Tibial nerve (tissue), 4 donors: ENCODE data around the gene GDF15. TPM values are rescaled to one million over a fixed set of nuclear protein-coding genes. Genes with fewer than 3 reads are reported as not detected.

ENCODE experiments used
- DNase-seq, 2 donors: peaks; one replicate each; pipeline ENCODE4 v3.0.0-alpha.2; 2019; ENCODE audit warnings: low spot score in 2 of 2
- H3K27ac ChIP-seq, 4 donors: fragments of 200-600 bp; sonication (generic) in 3 of 4; one replicate each; pipeline ENCODE4 v1.5.1; 2017 to 2019; ENCODE audit warnings: mild to moderate bottlenecking in 1 of 4
- H3K27me3 ChIP-seq, 2 donors: fragments of 200-600 bp; sonication (generic) in 1 of 2; one replicate each; pipeline versions ENCODE4 v1.5.1 to v1.6.0; 2017 to 2019
- H3K36me3 ChIP-seq, 3 donors: fragments of 200-600 bp; sonication (generic); one replicate each; pipeline ENCODE4 v1.5.1; 2018 to 2019
- H3K4me1 ChIP-seq, 4 donors: fragments of 200-600 bp; sonication (generic) in 3 of 4; one replicate each; pipeline ENCODE4 v1.5.1; 2017 to 2019
- H3K4me3 ChIP-seq, 4 donors: fragments of 200-600 bp; sonication (generic) in 3 of 4; one replicate each; pipeline ENCODE4 v1.5.1; 2017 to 2019; ENCODE audit warnings: mild to moderate bottlenecking in 1 of 4, moderate library complexity in 1 of 4
- H3K9me3 ChIP-seq, 4 donors: fragments of 200-600 bp; sonication (generic) in 3 of 4; one replicate each; pipeline ENCODE4 v1.5.1; 2017 to 2019
- CTCF ChIP-seq, 5 experiments: fragments of 200-600 bp in 3 of 5; fragments of 450-650 bp in 2 of 5; sonication (generic) in 3 of 5; IDR thresholded peaks; one replicate each; pipeline ENCODE4 v1.5.1; 2016 to 2019; ENCODE audit warnings: antibody characterized with exemption in 5 of 5, mild to moderate bottlenecking in 3 of 5, moderate library complexity in 2 of 5
- EP300 ChIP-seq, 2 donors: sonication (generic); formaldehyde crosslinking; IDR thresholded peaks; one replicate each; pipeline ENCODE4 v1.6.1; 2017; ENCODE audit warnings: antibody characterized with exemption in 2 of 2, mild to moderate bottlenecking in 1 of 2
- POLR2A ChIP-seq, 2 donors: fragments of 450-650 bp; IDR thresholded peaks; one replicate each; pipeline ENCODE4 v1.6.1; 2017; ENCODE audit warnings: antibody characterized with exemption in 2 of 2, mild to moderate bottlenecking in 2 of 2, moderate library complexity in 2 of 2
- WGBS, 2 donors: methylation state at CpG; one replicate each; pipeline ENCODE4 v1.1.5; 2018; 5-methylcytosine and 5-hydroxymethylcytosine counted together
- total RNA-seq, 4 donors: library from RNA; depleted of rRNA; stranded (reverse); fragments of >200 nt; gene quantifications; one replicate each; pipeline ENCODE4 v1.1.0, GENCODE V29; 2016

GDF15 gene
- total RNA-seq, 4 donors from 2014 or later, result 4.2 to 31.0 (median 13.2) TPM

DNA sequence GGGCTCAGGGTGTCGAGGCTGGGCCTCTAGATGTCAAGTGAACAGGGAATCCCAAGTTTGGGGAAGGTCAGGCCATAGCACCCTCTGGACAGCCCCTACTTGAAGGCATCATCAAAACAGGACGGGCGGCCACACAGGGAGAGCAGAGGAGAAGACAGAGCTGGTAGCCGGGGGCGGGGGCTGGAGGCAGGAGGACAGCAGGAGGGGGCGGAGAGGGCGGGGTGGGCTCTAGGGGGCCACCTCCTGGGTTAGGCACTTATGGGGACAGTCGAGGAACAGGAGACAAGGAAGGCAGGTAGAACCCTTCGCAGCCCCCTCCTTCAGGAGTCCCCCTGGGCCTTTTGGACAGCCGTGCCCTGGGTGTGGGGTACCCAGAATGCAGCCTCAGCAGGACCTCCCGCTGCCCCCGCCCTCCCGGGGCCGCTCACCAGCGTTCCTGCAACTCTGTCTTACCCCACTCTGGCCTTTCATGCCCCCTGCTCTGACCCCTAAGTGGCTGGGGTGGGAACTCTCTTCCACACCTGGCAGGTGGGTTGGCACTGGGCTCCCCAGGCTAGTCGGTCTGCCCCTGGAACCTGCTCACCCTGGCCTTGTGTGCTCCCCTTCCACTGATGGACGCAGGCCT, 39.0 kb downstream of the GDF15 start:
- Histone ChIP-seq H3K27me3 (no peaks in the 10 kb centered on the region), H3K4me3 (no peak overlapping the region), H3K4me1 (peaks cover 0 to 97% (median 57%) of the 10 kb centered on the region in 4 donors), H3K36me3 (peaks cover 0 to 14% (median 0%) of the 10 kb centered on the region in 3 donors), H3K27ac (peak overlapping the region in 3 of 4 donors; percentile 56 to 76 (median 60)), H3K9me3 (no peaks in the 10 kb centered on the region)
- no peak for DNase-seq
- WGBS, 2 donors, result 78 to 81% methylated on average over 16 to 17 of the region's 17 CpGs
- no peak for TF ChIP-seq CTCF (IDR thresholded peaks at IDR 0.05)
- TF ChIP-seq POLR2A (IDR thresholded peaks at IDR 0.05), result no peak
- no peak for TF ChIP-seq EP300 (IDR thresholded peaks at IDR 0.05)

GRCh38 chr19:18425515-18426415, 39.8 kb downstream of the GDF15 start:
- DNase-seq, result no peak
- Histone ChIP-seq H3K4me1 (peaks cover 0 to 93% (median 53%) of the 10 kb centered on the region in 4 donors), H3K27me3 (no peaks in the 10 kb centered on the region), H3K9me3 (no peaks in the 10 kb centered on the region), H3K36me3 (peaks cover 0 to 16% (median 0%) of the 10 kb centered on the region in 3 donors), H3K4me3 (no peak overlapping the region), H3K27ac (peak overlapping the region in 3 of 4 donors; percentile 56 to 76 (median 60))
- TF ChIP-seq POLR2A (IDR thresholded peaks at IDR 0.05) (no peak), EP300 (IDR thresholded peaks at IDR 0.05) (no peak), CTCF (IDR thresholded peaks at IDR 0.05) (peak in 2 of 5 experiments; percentile 8 to 27)
- WGBS, 2 donors, result 56 to 60% methylated on average over 17 of the region's 18 CpGs

DNA sequence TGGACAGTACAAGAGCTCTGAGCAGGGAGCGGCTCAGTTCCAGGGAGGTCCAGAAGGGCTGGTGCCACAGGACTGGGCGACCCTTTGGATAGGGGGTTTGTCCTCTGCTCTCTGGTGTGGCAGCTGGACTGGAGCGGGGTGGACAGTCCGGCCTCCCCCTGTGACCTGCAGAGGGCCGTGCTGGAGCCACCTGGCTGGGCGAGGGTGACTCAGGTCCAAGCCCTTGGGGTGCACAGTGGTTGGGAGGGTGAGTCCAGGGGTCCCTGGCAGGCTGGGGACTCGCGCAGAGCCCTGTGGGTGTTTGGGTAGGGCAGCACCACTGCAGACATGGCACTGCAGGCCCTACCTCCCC, 40.4 kb downstream of the GDF15 start:
- Histone ChIP-seq H3K9me3 (no peaks in the 10 kb centered on the region), H3K36me3 (peaks cover 0 to 23% (median 0%) of the 10 kb centered on the region in 3 donors), H3K27ac (peak overlapping the region in 3 of 4 donors; percentile 56 to 76 (median 60)), H3K27me3 (no peaks in the 10 kb centered on the region), H3K4me3 (no peak overlapping the region), H3K4me1 (peaks cover 0 to 87% (median 51%) of the 10 kb centered on the region in 4 donors)
- no peak for TF ChIP-seq POLR2A (IDR thresholded peaks at IDR 0.05)
- DNase-seq, result no peak
- WGBS, 2 donors, result 79 to 81% methylated on average over 6 to 8 of the region's 8 CpGs

GRCh38 chr19:18427080-18427742, 41.3 kb downstream of the GDF15 start:
- no peaks in the 10 kb centered on the region for H3K9me3 ChIP-seq
- TF ChIP-seq POLR2A (IDR thresholded peaks at IDR 0.05), result no peak
- no peak for TF ChIP-seq EP300 (IDR thresholded peaks at IDR 0.05)
- TF ChIP-seq CTCF (IDR thresholded peaks at IDR 0.05), result no peak
- H3K27me3 ChIP-seq, result no peaks in the 10 kb centered on the region
- H3K36me3 ChIP-seq, result peaks cover 0 to 29% (median 0%) of the 10 kb centered on the region in 3 donors
- 84 to 85% methylated on average over 10 of the region's 16 CpGs for WGBS, 2 donors
- peaks cover 0 to 82% (median 50%) of the 10 kb centered on the region in 4 donors for H3K4me1 ChIP-seq
- H3K27ac ChIP-seq, result peak overlapping the region in 2 of 4 donors; percentile 16 to 95
- DNase-seq, result no peak
- H3K4me3 ChIP-seq, result no peak overlapping the region

DNA sequence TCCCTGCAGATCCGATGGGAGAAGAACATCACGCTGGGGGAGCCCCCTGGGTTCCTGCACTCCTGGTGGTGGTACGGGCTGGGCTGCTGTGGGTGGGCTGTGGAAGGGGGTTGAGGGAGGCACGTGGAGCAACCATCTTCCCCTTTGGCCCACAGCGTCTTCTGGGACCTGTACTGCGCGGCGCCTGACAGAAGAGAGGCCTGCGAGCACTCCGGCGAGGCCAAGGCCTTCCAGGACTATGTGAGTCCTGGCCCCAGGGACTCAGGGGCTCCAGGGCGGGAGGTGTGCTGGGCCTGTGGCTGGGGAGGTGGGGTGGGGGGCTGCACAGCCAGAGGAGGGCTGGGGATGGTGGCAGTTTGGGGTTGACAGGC, 41.8 kb downstream of the GDF15 start:
- H3K36me3 ChIP-seq, result peaks cover 0 to 29% (median 0%) of the 10 kb centered on the region in 3 donors
- 79 to 92% methylated on average over 5 to 12 of the region's 12 CpGs for WGBS, 2 donors
- peak overlapping the region in 2 of 4 donors; percentile 90 to 95 for H3K27ac ChIP-seq
- H3K9me3 ChIP-seq, result no peaks in the 10 kb centered on the region
- H3K4me1 ChIP-seq, result peaks cover 0 to 82% (median 49%) of the 10 kb centered on the region in 4 donors
- DNase-seq, result no peak
- H3K27me3 ChIP-seq, result no peaks in the 10 kb centered on the region
- TF ChIP-seq POLR2A (IDR thresholded peaks at IDR 0.05), result no peak
- no peak for TF ChIP-seq EP300 (IDR thresholded peaks at IDR 0.05)
- TF ChIP-seq CTCF (IDR thresholded peaks at IDR 0.05), result no peak
- H3K4me3 ChIP-seq, result no peak overlapping the region
